Bronchial epithelial cell (primary cell): ENCODE measurements around the gene CCDC141. TPM values are rescaled to one million over a fixed set of nuclear protein-coding genes. Genes with fewer than 3 reads are reported as not detected.
A peak's percentile ranks its signal among the peaks of the same experiment; 100 is the strongest.
"Not testable (repeated sequence)": the region's sequence is repeated elsewhere in the genome, so short reads cannot be mapped to it uniquely, and the experiment has no call there.

Experiments used
- DNase-seq: peaks from one replicate; pipeline ENCODE4 v3.0.0-alpha.2; 2010; ENCODE audit warnings: low read depth
- FAIRE-seq: peaks from 2 replicates; lab custom pipeline; 2011; peaks lifted over from hg19 to GRCh38; lab: Jason Lieb, UNC
- H3K27me3 ChIP-seq: 2 replicates; pipeline ENCODE4 v1.5.1; 2011; ENCODE audit warnings: low read length; ENCODE audit not compliant: control insufficient read depth, insufficient read depth
- H3K36me3 ChIP-seq: 2 replicates; pipeline ENCODE4 v1.5.1; 2011; ENCODE audit warnings: low read length; ENCODE audit not compliant: control insufficient read depth, insufficient read depth
- H3K4me3 ChIP-seq: 2 replicates; pipeline ENCODE4 v1.5.1; 2011; ENCODE audit warnings: mild to moderate bottlenecking, low read depth, low read length, control low read depth
- total RNA-seq: library from RNA; depleted of rRNA; stranded (reverse); fragments of >200 nt; gene quantifications from 2 replicates; pipeline ENCODE4 v1.2.1, GENCODE V29; 2014
- TF ChIP-seq, protein P1 (sequence below): IDR thresholded peaks from 2 replicates; pipeline ENCODE4 v1.5.1; 2011; ENCODE audit warnings: mild to moderate bottlenecking, moderate library complexity, low read length, control low read depth, inconsistent platforms; ENCODE audit not compliant: insufficient read depth, severe bottlenecking

Gene CCDC141
- total RNA-seq, 1 donor from 2014 or later: not detected

DNA sequence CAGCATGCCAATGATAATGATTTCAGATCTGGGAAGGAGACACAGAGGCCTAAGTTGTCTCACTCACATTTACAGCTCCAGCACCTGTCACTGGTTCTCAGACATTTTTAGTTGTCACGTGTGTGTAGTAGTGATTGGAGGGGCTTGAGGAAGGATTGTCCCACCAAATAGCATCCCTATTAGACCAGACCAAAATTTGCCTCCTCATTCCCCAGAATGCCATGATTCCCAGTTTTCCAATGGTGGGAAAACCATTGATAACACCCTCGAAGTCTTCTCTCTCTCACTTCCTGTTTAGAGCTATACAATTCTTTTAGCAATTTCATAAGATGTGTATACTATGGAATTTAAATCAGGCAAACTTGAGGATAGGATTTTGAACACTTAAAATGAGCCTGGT lies 52.5 kb downstream of the CCDC141 start:
- DNase-seq (no peak), FAIRE-seq (no peak)
- H3K27me3 ChIP-seq: no peaks in the 10 kb centered on the region
- H3K4me3 ChIP-seq: no peak overlapping the region
- TF ChIP-seq, protein P1, sequence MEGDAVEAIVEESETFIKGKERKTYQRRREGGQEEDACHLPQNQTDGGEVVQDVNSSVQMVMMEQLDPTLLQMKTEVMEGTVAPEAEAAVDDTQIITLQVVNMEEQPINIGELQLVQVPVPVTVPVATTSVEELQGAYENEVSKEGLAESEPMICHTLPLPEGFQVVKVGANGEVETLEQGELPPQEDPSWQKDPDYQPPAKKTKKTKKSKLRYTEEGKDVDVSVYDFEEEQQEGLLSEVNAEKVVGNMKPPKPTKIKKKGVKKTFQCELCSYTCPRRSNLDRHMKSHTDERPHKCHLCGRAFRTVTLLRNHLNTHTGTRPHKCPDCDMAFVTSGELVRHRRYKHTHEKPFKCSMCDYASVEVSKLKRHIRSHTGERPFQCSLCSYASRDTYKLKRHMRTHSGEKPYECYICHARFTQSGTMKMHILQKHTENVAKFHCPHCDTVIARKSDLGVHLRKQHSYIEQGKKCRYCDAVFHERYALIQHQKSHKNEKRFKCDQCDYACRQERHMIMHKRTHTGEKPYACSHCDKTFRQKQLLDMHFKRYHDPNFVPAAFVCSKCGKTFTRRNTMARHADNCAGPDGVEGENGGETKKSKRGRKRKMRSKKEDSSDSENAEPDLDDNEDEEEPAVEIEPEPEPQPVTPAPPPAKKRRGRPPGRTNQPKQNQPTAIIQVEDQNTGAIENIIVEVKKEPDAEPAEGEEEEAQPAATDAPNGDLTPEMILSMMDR: no peak
- H3K36me3 ChIP-seq: no peaks in the 10 kb centered on the region

DNA sequence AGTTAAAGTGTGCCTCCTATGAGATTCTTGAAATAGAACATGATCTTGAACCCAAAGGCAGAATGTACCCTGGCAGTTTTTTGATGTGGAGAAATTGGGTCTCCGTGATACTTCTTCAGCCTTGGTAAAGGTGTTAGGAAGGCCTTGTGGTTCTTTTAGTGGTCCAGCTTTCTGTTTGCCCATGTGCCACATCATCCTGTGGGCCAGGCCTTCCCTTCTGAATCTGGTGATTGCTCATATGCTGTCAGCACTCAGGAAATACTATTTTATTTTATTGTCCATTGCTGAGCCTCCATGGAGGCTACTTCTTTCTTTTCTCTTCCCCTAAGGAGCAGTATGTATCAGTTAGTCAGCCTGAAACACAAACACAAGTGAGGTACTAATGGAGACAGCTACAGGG lies 52.9 kb downstream of the CCDC141 start:
- FAIRE-seq (no peak), DNase-seq (no peak)
- Histone ChIP-seq H3K4me3 (no peak overlapping the region), H3K27me3 (no peaks in the 10 kb centered on the region), H3K36me3 (no peaks in the 10 kb centered on the region)
- TF ChIP-seq, protein P1: no peak

DNA sequence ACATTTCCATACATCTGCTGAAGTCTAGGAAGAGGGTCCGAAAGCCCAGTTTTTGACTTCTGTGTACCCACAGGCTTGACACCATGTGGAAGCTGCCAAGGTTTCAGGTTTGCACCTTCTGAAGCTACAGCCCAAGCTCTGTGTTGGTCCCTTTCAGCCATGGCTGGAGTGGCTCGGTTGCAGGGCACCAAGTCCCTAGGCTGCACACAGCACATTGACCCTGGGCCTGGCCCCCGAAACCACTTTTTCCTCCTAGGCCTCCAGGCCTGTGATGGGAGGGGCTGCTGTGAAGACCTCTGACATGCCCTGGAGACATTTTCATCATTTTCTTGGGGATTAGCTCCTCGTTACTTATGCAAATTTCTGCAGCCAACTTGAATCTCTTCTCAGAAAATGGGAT lies 55.7 kb downstream of the CCDC141 start:
- Histone ChIP-seq H3K4me3 (no peak overlapping the region), H3K27me3 (no peaks in the 10 kb centered on the region), H3K36me3 (no peaks in the 10 kb centered on the region)
- TF ChIP-seq, protein P1: no peak
- FAIRE-seq: no peak
- no peak for DNase-seq

DNA sequence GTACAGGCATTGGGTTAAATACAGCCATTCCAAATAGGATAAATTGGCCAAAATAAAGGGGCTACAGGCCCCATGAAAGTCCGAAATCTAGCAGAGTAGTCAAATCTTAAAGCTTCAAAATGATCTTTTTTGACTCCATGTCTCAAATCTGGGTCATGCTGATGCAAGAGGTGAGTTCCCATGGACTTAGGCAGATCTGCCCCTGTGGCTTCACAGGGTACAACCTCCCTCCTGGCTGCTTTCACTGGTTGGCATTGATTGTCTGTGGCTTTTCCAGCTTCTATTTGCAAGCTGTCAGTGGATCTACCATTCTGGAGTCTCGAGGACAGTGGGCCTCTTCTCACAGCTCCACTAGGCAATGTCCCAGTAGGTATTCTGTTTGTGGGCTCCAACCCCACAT lies 56.1 kb downstream of the CCDC141 start:
- TF ChIP-seq, protein P1: no peak
- no peak for DNase-seq
- Histone ChIP-seq H3K36me3 (no peaks in the 10 kb centered on the region), H3K27me3 (no peaks in the 10 kb centered on the region), H3K4me3 (no peak overlapping the region)
- FAIRE-seq: no peak

DNA sequence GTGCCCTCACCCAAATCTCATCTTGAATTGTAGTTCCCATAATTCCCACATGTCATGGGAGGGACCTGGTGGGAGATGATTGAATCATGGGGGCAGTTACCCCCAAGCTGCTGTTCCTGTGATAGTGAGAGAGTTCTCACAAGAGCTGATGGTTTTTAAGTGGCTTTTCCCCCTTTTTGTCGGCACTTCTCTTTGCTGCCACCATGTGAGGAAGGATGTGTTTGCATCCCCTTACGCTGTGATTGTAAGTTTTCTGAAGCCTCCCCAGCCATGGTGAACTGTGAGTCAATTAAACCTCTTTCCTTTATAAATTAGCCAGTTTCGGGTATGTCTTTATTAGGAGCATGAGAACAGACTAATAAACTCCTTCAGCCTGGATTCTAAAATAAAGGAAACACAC lies 57.2 kb downstream of the CCDC141 start:
- FAIRE-seq, H3K36me3 ChIP-seq, H3K27me3 ChIP-seq, H3K4me3 ChIP-seq, DNase-seq: not testable (repeated sequence)

DNA sequence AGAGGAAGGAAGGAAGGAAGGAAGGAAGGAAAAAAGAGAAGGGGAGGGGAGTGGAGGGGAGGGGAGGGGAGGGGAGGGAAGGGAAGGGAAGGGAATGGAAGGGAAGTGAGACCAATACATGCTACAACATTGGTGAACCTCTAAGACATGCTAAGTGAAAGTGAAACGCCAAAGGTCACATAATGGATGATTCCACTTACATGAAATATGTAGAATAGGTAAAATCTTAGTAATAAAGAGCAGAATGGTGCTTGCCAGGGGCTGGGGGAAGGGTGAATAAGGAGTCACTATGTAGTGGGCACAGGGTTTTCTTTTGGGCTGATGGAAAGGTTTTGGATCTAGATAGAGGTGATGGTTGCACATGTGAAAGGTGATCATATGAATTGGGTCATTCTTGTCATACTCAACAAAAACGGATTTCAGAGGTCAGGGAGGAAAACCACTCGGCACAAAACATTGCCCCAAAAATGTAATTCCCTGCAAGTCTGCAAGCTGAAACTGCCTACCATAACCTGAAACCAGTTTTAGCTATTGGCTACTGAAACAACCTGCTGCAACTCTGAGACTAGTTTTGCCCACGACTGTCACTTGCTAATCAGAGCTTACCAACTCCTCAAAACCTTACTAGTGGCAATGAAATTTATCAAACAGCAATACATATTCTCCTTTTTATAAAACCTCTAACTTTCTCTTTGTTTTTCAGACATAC lies 59.2 kb downstream of the CCDC141 start:
- FAIRE-seq: peak; percentile 40
- TF ChIP-seq, protein P1: no peak
- Histone ChIP-seq H3K4me3 (no peak overlapping the region), H3K36me3 (no peaks in the 10 kb centered on the region), H3K27me3 (no peaks in the 10 kb centered on the region)
- DNase-seq: no peak

DNA sequence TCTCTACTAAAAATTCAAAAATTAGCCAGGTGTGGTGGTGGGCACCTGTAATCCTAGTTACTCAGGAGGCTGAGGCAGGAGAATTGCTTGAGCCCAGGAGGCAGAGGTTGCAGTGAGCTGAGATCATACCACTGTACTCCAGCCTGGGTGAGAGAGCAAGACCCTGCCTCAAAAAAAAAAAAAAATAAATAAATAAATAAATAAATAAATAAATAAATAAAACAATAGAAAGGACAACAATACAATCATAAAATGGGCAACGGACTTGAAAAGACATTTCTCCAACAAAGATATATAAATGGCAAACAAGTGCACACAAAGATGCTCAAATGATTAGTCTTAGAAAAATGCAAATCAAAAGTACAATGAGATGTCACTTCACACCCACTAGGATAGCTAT lies 60.5 kb downstream of the CCDC141 start:
- H3K4me3 ChIP-seq, DNase-seq, H3K36me3 ChIP-seq, H3K27me3 ChIP-seq, FAIRE-seq: not testable (repeated sequence)

DNA sequence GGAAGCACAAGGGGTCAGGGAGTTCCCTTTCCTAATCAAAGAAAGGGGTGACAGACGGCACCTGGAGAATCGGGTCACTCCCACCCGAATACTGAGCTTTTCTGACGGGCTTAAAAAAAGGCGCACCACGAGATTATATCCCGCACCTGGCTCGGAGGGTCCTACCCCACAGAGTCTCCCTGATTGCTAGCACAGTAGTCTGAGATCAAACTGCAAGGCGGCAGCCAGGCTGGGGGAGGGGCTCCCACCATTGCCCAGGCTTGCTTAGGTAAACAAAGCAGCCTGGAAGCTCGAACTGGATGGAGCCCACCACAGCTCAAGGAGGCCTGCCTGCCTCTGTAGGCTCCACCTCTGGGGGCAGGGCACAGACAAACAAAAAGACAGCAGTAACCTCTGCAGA lies 67.3 kb downstream of the CCDC141 start:
- H3K4me3 ChIP-seq, DNase-seq, H3K36me3 ChIP-seq, FAIRE-seq, H3K27me3 ChIP-seq: not testable (repeated sequence)
